HEK293 (cell line): Measurements from ENCODE around the gene ATP1B2.

Source experiments
- CTCF ChIA-PET: fragments of 350-600 bp; formaldehyde crosslinking; extraction: SDS; loops from one replicate; lab custom pipeline; 2021; ENCODE audit warnings: antibody characterized with exemption; lab: Yijun Ruan, JAX
- POLR2A ChIA-PET: fragments of 300-600 bp; formaldehyde crosslinking; extraction: SDS; loops from one replicate; lab custom pipeline; 2020; ENCODE audit warnings: antibody characterized with exemption, inconsistent platforms; lab: Yijun Ruan, JAX
- H3K27ac ChIP-seq: fragments of 200-500 bp; sonication (Bioruptor generic); 2 replicates; pipeline ENCODE4 v1.5.1; 2014; ENCODE audit warnings: low read depth, low read length, control low read depth, inconsistent platforms; ENCODE audit errors: extremely low read depth
- H3K36me3 ChIP-seq, 2 experiments: fragments of 200-500 bp in 1 of 2; sonication (Bioruptor generic) in 1 of 2; 1 replicate in 1 of 2; 2 replicates in 1 of 2; pipeline ENCODE4 v1.5.1; 2014 to 2017; ENCODE audit warnings: inconsistent platforms in 2 of 2, low read length in 2 of 2; ENCODE audit not compliant: control insufficient read depth in 2 of 2, insufficient read depth in 1 of 2
- H3K4me1 ChIP-seq: fragments of 200-500 bp; sonication (Bioruptor generic); 2 replicates; pipeline ENCODE4 v1.5.1; 2014; ENCODE audit warnings: mild to moderate bottlenecking, low read length, inconsistent platforms; ENCODE audit not compliant: control insufficient read depth, insufficient read depth
- H3K4me3 ChIP-seq: 2 replicates; pipeline ENCODE4 v1.5.1; 2011; ENCODE audit warnings: low read depth, mild to moderate bottlenecking, control low read depth, low read length, moderate library complexity
- H3K9me3 ChIP-seq: fragments of 200-500 bp; sonication (Bioruptor generic); 2 replicates; pipeline ENCODE4 v1.5.1; 2014; ENCODE audit warnings: low read depth, low read length, inconsistent platforms; ENCODE audit not compliant: control insufficient read depth, insufficient read depth
- KLF16 ChIP-seq: fragments of 450-650 bp; formaldehyde crosslinking; IDR thresholded peaks from 2 replicates; pipeline ENCODE4 v1.5.1; 2017; ENCODE audit warnings: missing biosample characterization, missing genetic modification characterization
- OSR2 ChIP-seq: fragments of 450-650 bp; formaldehyde crosslinking; IDR thresholded peaks from 2 replicates; pipeline ENCODE4 v1.5.1; 2016; ENCODE audit warnings: missing biosample characterization, missing genetic modification characterization
- YY1 ChIP-seq: fragments of 450-650 bp; formaldehyde crosslinking; IDR thresholded peaks from 2 replicates; pipeline ENCODE4 v1.5.1; 2018; ENCODE audit warnings: missing biosample characterization, missing genetic modification characterization
- ZBTB20 ChIP-seq: fragments of 450-650 bp; formaldehyde crosslinking; IDR thresholded peaks from 2 replicates; pipeline ENCODE4 v1.5.1; 2016; ENCODE audit warnings: missing biosample characterization, missing genetic modification characterization
- ZBTB44 ChIP-seq: fragments of 450-650 bp; IDR thresholded peaks from 2 replicates; pipeline ENCODE4 v1.5.1; 2018; ENCODE audit warnings: missing biosample characterization, mild to moderate bottlenecking, missing genetic modification characterization
- ZBTB48 ChIP-seq: fragments of 450-650 bp; formaldehyde crosslinking; IDR thresholded peaks from 2 replicates; pipeline ENCODE4 v1.5.1; 2016; ENCODE audit warnings: missing biosample characterization, missing genetic modification characterization
- ZBTB6 ChIP-seq: fragments of 450-650 bp; formaldehyde crosslinking; IDR thresholded peaks from 2 replicates; pipeline ENCODE4 v1.5.1; 2017; ENCODE audit warnings: missing biosample characterization, missing genetic modification characterization
- ZNF10 ChIP-seq: fragments of 450-650 bp; formaldehyde crosslinking; IDR thresholded peaks from 2 replicates; pipeline ENCODE4 v1.5.1; 2017; ENCODE audit warnings: missing biosample characterization, missing genetic modification characterization
- ZNF174 ChIP-seq: fragments of 450-650 bp; formaldehyde crosslinking; IDR thresholded peaks from 2 replicates; pipeline ENCODE4 v1.5.0; 2017; ENCODE audit warnings: missing biosample characterization, mild to moderate bottlenecking, missing genetic modification characterization
- ZNF19 ChIP-seq: fragments of 450-650 bp; formaldehyde crosslinking; IDR thresholded peaks from 2 replicates; pipeline ENCODE4; 2016; ENCODE audit warnings: missing biosample characterization, missing genetic modification characterization, low read depth
- ZNF202 ChIP-seq: fragments of 450-650 bp; formaldehyde crosslinking; IDR thresholded peaks from 2 replicates; pipeline ENCODE4 v1.5.1; 2016; ENCODE audit warnings: missing biosample characterization, missing genetic modification characterization, borderline replicate concordance
- ZNF266 ChIP-seq: fragments of 450-650 bp; formaldehyde crosslinking; IDR thresholded peaks from 2 replicates; pipeline ENCODE4 v1.5.1; 2016; ENCODE audit warnings: missing biosample characterization, missing genetic modification characterization, low read depth
- ZNF394 ChIP-seq: fragments of 450-650 bp; formaldehyde crosslinking; IDR thresholded peaks from 2 replicates; pipeline ENCODE4 v1.5.1; 2016; ENCODE audit warnings: missing biosample characterization, missing genetic modification characterization, mild to moderate bottlenecking, moderate library complexity, borderline replicate concordance
- ZNF404 ChIP-seq: fragments of 450-650 bp; formaldehyde crosslinking; IDR thresholded peaks from 2 replicates; pipeline ENCODE4 v1.5.1; 2017; ENCODE audit warnings: missing biosample characterization, missing genetic modification characterization
- ZNF518A ChIP-seq: fragments of 450-650 bp; formaldehyde crosslinking; conservative IDR thresholded peaks from 2 replicates; pipeline ENCODE4 v1.5.1; 2016; ENCODE audit warnings: low read depth, missing biosample characterization, missing genetic modification characterization
- ZNF560 ChIP-seq: fragments of 450-650 bp; formaldehyde crosslinking; IDR thresholded peaks from 2 replicates; pipeline ENCODE4 v1.5.1; 2017; ENCODE audit warnings: missing biosample characterization, missing genetic modification characterization, borderline replicate concordance
- ZNF704 ChIP-seq: fragments of 450-650 bp; formaldehyde crosslinking; IDR thresholded peaks from 2 replicates; pipeline ENCODE4 v1.5.1; 2016; ENCODE audit warnings: missing biosample characterization, missing genetic modification characterization
- ZNF747 ChIP-seq: fragments of 450-650 bp; formaldehyde crosslinking; IDR thresholded peaks from 2 replicates; pipeline ENCODE4 v1.5.1; 2016; ENCODE audit warnings: missing biosample characterization, missing genetic modification characterization
- ZNF785 ChIP-seq: fragments of 450-650 bp; formaldehyde crosslinking; IDR thresholded peaks from 2 replicates; pipeline ENCODE4 v1.5.1; 2016; ENCODE audit warnings: missing biosample characterization, missing genetic modification characterization
- ZSCAN5A ChIP-seq: fragments of 450-650 bp; formaldehyde crosslinking; IDR thresholded peaks from 2 replicates; pipeline ENCODE4 v1.5.1; 2016; ENCODE audit warnings: missing biosample characterization, missing genetic modification characterization

ATP1B2 gene

GRCh38 chr17:7684851-7685532, 34.3 kb downstream of the ATP1B2 start (continued):
- TF ChIP-seq ZNF518A (tag by site-specific recombination): no peak
- TF ChIP-seq ZNF394 (tag by site-specific recombination): no peak
- TF ChIP-seq ZNF704: no peak
- TF ChIP-seq ZNF202 (tag by site-specific recombination): no peak
- TF ChIP-seq ZNF266 (tag by site-specific recombination): no peak
- TF ChIP-seq ZNF19 (tag by site-specific recombination): no peak
- TF ChIP-seq KLF16 (tag by site-specific recombination): no peak
- TF ChIP-seq ZBTB6: no peak
- no peak for TF ChIP-seq ZNF174 (tag by site-specific recombination)

GRCh38 chr17:7685533-7686221, 35.0 kb downstream of the ATP1B2 start:
- H3K36me3 ChIP-seq: peaks cover 14 to 15% of the 10 kb centered on the region in 2 experiments; a peak in 2 of 3 replicates
- H3K4me3 ChIP-seq: peak overlapping the region; percentile 93
- H3K4me1 ChIP-seq: peaks cover 13% of the 10 kb centered on the region
- peak overlapping the region; percentile 96 for H3K27ac ChIP-seq
- ChIA-PET CTCF (interaction anchor here (0.7 to 9.3 kb wide), 14 partner anchors 8 to 747 kb away, joined by 3 to 207 read pairs (median 4); partner anchors contain the start of genes ATP1B2, FXR2 and SHBG), POLR2A (interaction anchor here (0.6 to 6.2 kb wide), 31 partner anchors 8 to 443 kb away, joined by 3 to 215 read pairs (median 16); partner anchors contain the start of genes ATP1B2, CD68, DNAH2 and EFNB3)
- no peaks in the 10 kb centered on the region for H3K9me3 ChIP-seq
- TF ChIP-seq ZBTB20 (tag by site-specific recombination): peak; percentile 77; the same call in 1 of the 2 replicates
- TF ChIP-seq ZNF10: no peak
- peak; percentile 22; the same call in 1 of the 2 replicates for TF ChIP-seq YY1
- no peak for TF ChIP-seq ZNF404 (tag by site-specific recombination)
- no peak for TF ChIP-seq ZNF560 (tag by site-specific recombination)
- TF ChIP-seq ZSCAN5A: no peak
- peak; percentile 46; the same call in 1 of the 2 replicates for TF ChIP-seq ZBTB48
- no peak; the same call in 1 of the 2 replicates for TF ChIP-seq ZBTB44
- TF ChIP-seq OSR2 (tag by site-specific recombination): no peak
- TF ChIP-seq ZBTB6: no peak
- no peak for TF ChIP-seq ZNF785 (tag by site-specific recombination)
- no peak for TF ChIP-seq ZNF747
